GM21447 (cell line): ENCODE results near the gene COASY.
"Not testable (repeated sequence)": the region's sequence is repeated elsewhere in the genome, so short reads cannot be mapped to it uniquely, and the experiment has no call there.

ENCODE experiments used
- ATAC-seq: cut with Tn5 transposase; IDR thresholded peaks from one replicate; pipeline ENCODE4 v1.9.1; 2021; ENCODE audit not compliant: unreplicated experiment

The COASY gene

GRCh38 chr17:42552736-42553135 lies 9.2 kb upstream of the COASY start, which contains the start of gene HSD17B1:
Gene HSD17B1, plus strand, starts transcription at chr17:42552923. Its CDS starts 11 bp downstream, at chr17:42552934.
- not testable (repeated sequence) for ATAC-seq

DNA sequence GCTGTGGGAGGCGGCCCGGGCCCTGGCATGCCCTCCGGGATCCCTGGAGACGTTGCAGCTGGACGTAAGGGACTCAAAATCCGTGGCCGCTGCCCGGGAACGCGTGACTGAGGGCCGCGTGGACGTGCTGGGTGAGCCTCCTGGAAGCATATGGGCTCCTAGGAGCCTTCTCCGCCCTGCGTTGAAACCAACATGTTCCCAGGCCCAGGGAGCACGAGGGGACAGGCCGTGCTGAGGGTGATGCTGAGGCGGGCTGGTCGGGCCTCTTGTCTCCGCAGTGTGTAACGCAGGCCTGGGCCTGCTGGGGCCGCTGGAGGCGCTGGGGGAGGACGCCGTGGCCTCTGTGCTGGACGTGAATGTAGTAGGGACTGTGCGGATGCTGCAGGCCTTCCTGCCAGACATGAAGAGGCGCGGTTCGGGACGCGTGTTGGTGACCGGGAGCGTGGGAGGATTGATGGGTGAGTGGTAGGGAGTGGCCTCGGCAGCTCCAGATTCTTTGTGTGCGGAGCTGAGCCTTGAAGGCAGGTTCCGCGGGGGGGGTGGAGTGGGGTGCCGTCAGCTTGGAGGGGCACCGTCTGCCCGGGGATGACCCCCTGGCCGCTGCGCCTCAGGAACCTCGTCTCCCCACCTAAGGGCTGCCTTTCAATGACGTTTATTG lies 8.7 kb upstream of the COASY start:
- no peak for ATAC-seq

GRCh38 chr17:42553866-42554249 lies 8.1 kb upstream of the COASY start:
- no peak for ATAC-seq

DNA sequence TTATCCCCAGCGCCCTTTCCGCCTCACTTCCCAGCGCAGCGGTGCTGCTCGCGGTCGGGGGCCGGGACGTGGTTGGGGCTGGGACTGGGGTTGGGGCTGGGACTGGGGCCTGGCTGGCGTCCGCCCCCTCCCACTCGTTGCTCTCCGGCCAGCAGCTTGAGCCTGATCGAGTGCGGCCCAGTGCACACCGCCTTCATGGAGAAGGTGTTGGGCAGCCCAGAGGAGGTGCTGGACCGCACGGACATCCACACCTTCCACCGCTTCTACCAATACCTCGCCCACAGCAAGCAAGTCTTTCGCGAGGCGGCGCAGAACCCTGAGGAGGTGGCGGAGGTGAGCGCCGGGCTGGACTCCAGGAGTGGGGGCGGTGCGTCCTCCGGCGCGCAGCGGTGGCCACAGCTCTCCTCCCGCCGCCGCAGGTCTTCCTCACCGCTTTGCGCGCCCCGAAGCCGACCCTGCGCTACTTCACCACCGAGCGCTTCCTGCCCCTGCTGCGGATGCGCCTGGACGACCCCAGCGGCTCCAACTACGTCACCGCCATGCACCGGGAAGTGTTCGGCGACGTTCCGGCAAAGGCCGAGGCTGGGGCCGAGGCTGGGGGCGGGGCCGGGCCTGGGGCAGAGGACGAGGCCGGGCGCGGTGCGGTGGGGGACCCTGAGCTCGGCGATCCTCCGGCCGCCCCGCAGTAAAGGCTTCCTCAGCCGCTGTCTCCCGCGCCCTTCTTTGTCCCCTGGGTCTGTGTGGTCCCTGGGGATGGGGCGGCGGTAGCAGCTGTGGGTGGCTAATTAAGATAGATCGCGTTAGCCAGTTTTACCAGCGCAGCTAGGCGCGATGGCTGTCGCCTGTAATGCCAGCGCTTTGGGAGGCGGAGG lies 7.5 kb upstream of the COASY start:
- ATAC-seq = peak; percentile 78

DNA sequence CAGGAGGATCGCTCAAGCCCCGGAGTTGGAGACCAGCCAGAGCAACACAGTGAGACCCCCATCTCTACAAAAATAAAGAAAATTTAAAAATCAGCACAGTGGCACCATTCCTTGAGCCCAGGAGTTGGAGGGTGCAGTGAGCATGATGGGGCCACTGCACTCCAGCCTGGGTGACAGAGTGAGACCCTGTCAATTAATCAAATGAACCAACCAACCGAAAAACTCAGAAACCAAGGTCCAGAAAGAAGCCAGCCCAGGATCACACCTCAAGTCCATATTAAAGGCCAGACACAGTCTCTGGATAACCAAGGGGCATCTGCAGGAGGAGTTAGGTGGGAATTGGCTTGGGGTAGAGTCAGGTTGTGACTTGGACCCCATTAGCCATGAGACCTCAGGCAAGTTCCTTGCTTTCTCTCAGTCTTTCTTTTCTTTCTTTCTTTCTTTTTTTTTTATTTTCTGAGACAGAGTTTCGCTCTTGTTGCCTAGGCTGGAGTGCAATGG lies 6.8 kb upstream of the COASY start:
- ATAC-seq = no peak

DNA sequence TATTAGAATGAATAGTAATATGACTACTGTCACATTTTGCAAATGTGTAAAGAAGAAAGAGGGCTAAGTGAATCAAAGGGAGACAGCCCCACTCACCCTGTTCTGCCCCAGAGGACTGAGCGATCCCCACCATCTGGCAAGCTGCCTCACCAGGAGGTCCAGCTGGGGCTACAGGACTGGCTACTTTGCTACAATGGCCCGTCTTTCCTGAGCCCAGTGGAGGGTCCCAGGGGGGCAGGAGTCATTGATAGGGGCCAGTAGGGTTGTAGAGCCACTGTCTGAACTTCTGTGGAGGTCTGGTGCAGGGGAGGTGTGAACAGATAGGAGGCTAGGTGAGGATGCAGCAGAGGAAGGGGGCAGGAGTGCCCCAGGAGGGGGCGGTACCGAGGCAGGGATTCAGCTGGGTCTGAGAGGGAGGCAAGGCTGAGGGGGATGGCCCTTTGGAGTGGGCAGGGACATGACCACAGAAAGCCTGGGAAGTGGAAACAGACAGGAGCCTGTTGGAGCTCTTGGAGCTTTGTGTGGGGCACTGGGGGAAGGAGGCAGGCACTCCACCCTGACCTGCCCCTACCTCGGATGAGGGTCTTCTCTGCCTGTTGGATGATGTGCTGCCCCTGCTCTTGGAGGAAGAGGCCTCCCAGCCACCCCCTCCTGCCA lies 5.9 kb upstream of the COASY start:
- ATAC-seq = not testable (repeated sequence)

DNA sequence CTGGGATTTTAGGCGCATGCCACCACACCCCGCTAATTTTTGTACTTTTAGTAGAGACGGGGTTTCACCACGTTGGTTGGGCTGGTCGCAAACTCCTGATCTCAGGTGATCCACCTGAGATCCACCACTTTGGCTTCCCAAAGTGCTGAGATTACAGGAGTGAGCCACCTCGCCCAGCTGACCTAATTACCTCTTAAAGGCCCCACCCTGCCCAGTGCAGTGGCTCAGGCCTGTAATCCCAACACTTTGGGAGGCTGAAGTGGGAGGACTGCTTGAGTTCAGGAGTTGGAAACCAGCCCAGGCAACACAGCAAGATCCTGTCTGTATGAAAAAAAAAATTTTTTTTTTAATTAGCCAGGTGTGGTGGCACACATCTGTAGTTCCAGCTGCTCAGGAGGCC lies 2.9 kb upstream of the COASY start:
- ATAC-seq = no peak

- no peak for ATAC-seq
These were observed 1.7 kb upstream of the COASY start for GRCh38 chr17:42560246-42560645.

GRCh38 chr17:42562388-42563142 lies 617 bp downstream of the COASY start:
- no peak for ATAC-seq

- ATAC-seq = no peak
These were observed 1.2 kb downstream of the COASY start for GRCh38 chr17:42563143-42563509.

- ATAC-seq = no peak
These were observed 1.6 kb downstream of the COASY start for GRCh38 chr17:42563543-42563942.

GRCh38 chr17:42563950-42564349 lies 2.0 kb downstream of the COASY start:
- ATAC-seq = no peak

GRCh38 chr17:42564815-42565522 lies 3.0 kb downstream of the COASY start:
- ATAC-seq = no peak

DNA sequence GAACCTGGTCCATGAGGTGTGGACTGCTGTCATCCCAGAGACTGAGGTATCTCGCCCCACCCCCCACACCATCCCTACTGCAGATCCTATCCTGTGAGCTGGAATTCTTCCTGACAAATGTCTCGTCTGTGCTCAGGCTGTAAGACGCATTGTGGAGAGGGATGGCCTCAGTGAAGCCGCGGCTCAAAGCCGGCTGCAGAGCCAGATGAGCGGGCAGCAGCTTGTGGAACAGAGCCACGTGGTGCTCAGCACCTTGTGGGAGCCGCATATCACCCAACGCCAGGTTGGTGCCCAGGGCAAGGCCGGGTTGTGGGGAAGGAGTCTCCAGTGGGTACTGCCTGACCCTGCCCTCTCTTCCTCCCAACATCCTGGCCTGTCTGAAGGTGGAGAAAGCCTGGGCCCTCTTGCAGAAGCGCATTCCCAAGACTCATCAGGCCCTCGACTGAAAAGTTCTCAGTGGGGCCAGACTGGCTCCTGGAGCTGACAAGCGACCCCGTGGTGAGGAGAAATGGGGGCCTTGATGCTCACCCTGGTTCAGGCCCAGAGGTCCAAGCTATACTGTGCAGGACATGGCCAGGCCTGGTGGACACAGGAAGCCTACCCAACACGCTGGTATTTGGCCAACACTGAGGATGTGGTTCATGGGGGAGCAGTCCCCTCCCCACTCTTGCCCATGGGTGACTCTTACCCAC lies 3.7 kb downstream of the COASY start:
- ATAC-seq = no peak

- no peak for ATAC-seq
These were observed 4.4 kb downstream of the COASY start for GRCh38 chr17:42566215-42566882.

DNA sequence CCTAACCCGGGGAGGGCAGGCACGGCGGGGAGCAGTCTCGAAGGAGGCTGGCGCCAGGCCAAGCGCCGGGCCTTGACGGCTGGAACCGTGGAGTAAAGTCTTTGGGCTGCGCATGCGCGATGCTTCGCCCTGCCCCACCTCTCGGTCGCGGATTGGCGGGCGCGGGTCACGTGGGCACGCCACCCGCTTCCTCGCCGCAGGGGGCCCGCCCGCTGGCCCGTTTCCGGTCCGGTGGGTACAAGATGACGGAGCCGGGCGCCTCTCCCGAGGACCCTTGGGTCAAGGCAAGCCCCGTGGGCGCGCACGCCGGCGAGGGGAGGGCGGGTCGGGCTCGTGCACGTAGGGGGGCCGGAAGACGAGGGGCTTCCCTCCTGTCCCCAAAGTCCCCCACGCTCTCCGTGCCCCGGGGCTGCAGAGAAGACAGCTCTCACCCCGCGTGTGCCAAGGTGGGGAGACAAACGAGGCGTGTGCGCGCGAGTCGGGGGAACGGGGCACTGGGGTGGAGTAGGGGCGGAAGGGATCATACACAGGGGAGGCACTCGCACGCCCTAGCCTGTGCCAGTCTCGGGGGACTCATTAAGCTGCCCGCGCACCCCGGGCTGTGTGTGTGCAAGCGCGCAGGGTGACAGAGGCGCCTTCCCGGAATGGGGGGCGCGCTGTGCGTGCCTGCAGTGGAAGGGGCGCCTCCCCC lies 5.1 kb downstream of the COASY start, which contains the start of gene MLX:
TSS of gene MLX (plus strand) at position 218 of the 691 bp plus-strand sequence. CDS start at position 243, 25 bp downstream.
- no peak for ATAC-seq

GRCh38 chr17:42568341-42569111 lies 6.6 kb downstream of the COASY start:
- no peak for ATAC-seq
